Measurements from ENCODE around the gene TMPRSS2.

Gene TMPRSS2

GRCh38 chr21:41439248-41439647 lies 68.7 kb downstream of the TMPRSS2 start:
- H3K9me3 ChIP-seq (replicated peaks; ENCODE audit: insufficient read depth, low read length) = no peaks in the 10 kb centered on the region
- no peak overlapping the region for H3K9ac ChIP-seq (ENCODE audit: low read length)
- no peaks in the 10 kb centered on the region for H4K20me1 ChIP-seq (ENCODE audit: insufficient read depth, low read length)
- H2AFZ ChIP-seq (ENCODE audit: low read length) = no peak overlapping the region
- no peak overlapping the region for H3K4me2 ChIP-seq (ENCODE audit: low read depth, low read length)
- DNase-seq = no peak
- H3K36me3 ChIP-seq (replicated peaks; ENCODE audit: insufficient read depth, low read length) = no peaks in the 10 kb centered on the region
- no peaks in the 10 kb centered on the region for H3F3A ChIP-seq (ENCODE audit: insufficient read depth, low read length)
- H3K27ac ChIP-seq (ENCODE audit: low read length) = no peak overlapping the region
- H3K4me3 ChIP-seq (ENCODE audit: low read length) = no peak overlapping the region
- TF ChIP-seq EZH2phosphoT487 (IDR thresholded peaks at IDR 0.05; ENCODE audit: low read length) (no peak), EZH2 (optimal IDR thresholded peaks at IDR 0.05; ENCODE audit: low read depth, low read length) (no peak), CTCF (IDR thresholded peaks at IDR 0.05; ENCODE audit: low read length) (no peak)
- no peaks in the 10 kb centered on the region for H3K27me3 ChIP-seq (replicated peaks; ENCODE audit: insufficient read depth, low read length)
- H3K9me2 ChIP-seq (replicated peaks; ENCODE audit: insufficient read depth, low read length) = no peaks in the 10 kb centered on the region
- H3K79me2 ChIP-seq (ENCODE audit: low read length) = no peaks in the 10 kb centered on the region
- H3K4me1 ChIP-seq (ENCODE audit: low read length) = no peaks in the 10 kb centered on the region

- Histone ChIP-seq H3K27ac (ENCODE audit: low read length) (no peak overlapping the region), H3K27me3 (replicated peaks; ENCODE audit: insufficient read depth, low read length) (no peaks in the 10 kb centered on the region), H3K4me3 (ENCODE audit: low read length) (no peak overlapping the region), H3K9me2 (replicated peaks; ENCODE audit: insufficient read depth, low read length) (no peaks in the 10 kb centered on the region), H3K36me3 (replicated peaks; ENCODE audit: insufficient read depth, low read length) (no peaks in the 10 kb centered on the region), H2AFZ (ENCODE audit: low read length) (no peak overlapping the region), H3F3A (ENCODE audit: insufficient read depth, low read length) (no peaks in the 10 kb centered on the region), H3K9me3 (replicated peaks; ENCODE audit: insufficient read depth, low read length) (no peaks in the 10 kb centered on the region), H3K4me1 (ENCODE audit: low read length) (no peaks in the 10 kb centered on the region), H4K20me1 (ENCODE audit: insufficient read depth, low read length) (no peaks in the 10 kb centered on the region), H3K79me2 (ENCODE audit: low read length) (no peaks in the 10 kb centered on the region), H3K4me2 (ENCODE audit: low read depth, low read length) (no peak overlapping the region), H3K9ac (ENCODE audit: low read length) (no peak overlapping the region)
- TF ChIP-seq CTCF (IDR thresholded peaks at IDR 0.05; ENCODE audit: low read length) (no peak), EZH2phosphoT487 (IDR thresholded peaks at IDR 0.05; ENCODE audit: low read length) (no peak), EZH2 (optimal IDR thresholded peaks at IDR 0.05; ENCODE audit: low read depth, low read length) (no peak)
- DNase-seq = no peak
Observed at GRCh38 chr21:41438425-41439113, 69.4 kb downstream of the TMPRSS2 start.

GRCh38 chr21:41437729-41438128 lies 70.2 kb downstream of the TMPRSS2 start:
- no peak overlapping the region for H2AFZ ChIP-seq (ENCODE audit: low read length)
- TF ChIP-seq EZH2phosphoT487 (IDR thresholded peaks at IDR 0.05; ENCODE audit: low read length) (no peak), CTCF (IDR thresholded peaks at IDR 0.05; ENCODE audit: low read length) (no peak), EZH2 (optimal IDR thresholded peaks at IDR 0.05; ENCODE audit: low read depth, low read length) (no peak)
- no peaks in the 10 kb centered on the region for H3F3A ChIP-seq (ENCODE audit: insufficient read depth, low read length)
- no peak for DNase-seq
- no peaks in the 10 kb centered on the region for H3K9me2 ChIP-seq (replicated peaks; ENCODE audit: insufficient read depth, low read length)
- no peaks in the 10 kb centered on the region for H3K36me3 ChIP-seq (replicated peaks; ENCODE audit: insufficient read depth, low read length)
- H3K27ac ChIP-seq (ENCODE audit: low read length) = no peak overlapping the region
- H3K4me2 ChIP-seq (ENCODE audit: low read depth, low read length) = no peak overlapping the region
- H3K9ac ChIP-seq (ENCODE audit: low read length) = no peak overlapping the region
- H3K9me3 ChIP-seq (replicated peaks; ENCODE audit: insufficient read depth, low read length) = no peaks in the 10 kb centered on the region
- no peaks in the 10 kb centered on the region for H3K27me3 ChIP-seq (replicated peaks; ENCODE audit: insufficient read depth, low read length)
- H3K4me3 ChIP-seq (ENCODE audit: low read length) = no peak overlapping the region
- no peaks in the 10 kb centered on the region for H4K20me1 ChIP-seq (ENCODE audit: insufficient read depth, low read length)
- no peaks in the 10 kb centered on the region for H3K4me1 ChIP-seq (ENCODE audit: low read length)
- H3K79me2 ChIP-seq (ENCODE audit: low read length) = no peaks in the 10 kb centered on the region

Measured in MM.1S (cell line).